Osteoblast (primary cell): ENCODE data around the gene ADRM1. TPM values are rescaled to one million over a fixed set of nuclear protein-coding genes. Genes with fewer than 3 reads are reported as not detected.

Source experiments
- DNase-seq: peaks from one replicate; pipeline ENCODE4 v3.0.0; 2011; ENCODE audit warnings: low spot score, mixed read lengths; ENCODE audit not compliant: insufficient read length; ENCODE audit errors: missing footprints
- H2AFZ ChIP-seq: 2 replicates; pipeline ENCODE4 v1.6.0; 2011; ENCODE audit warnings: mild to moderate bottlenecking, low read length
- H3K27ac ChIP-seq: 2 replicates; pipeline ENCODE4 v1.5.1; 2011; ENCODE audit warnings: mild to moderate bottlenecking, low read depth, low read length, moderate library complexity
- H3K27me3 ChIP-seq: 2 replicates; pipeline ENCODE4 v1.6.0; 2012; ENCODE audit warnings: mild to moderate bottlenecking, control low read depth, inconsistent platforms, low read length, moderate library complexity; ENCODE audit not compliant: insufficient read depth
- H3K36me3 ChIP-seq: 2 replicates; pipeline ENCODE4 v1.5.1; 2011; ENCODE audit warnings: mild to moderate bottlenecking, low read length, control low read depth, moderate library complexity; ENCODE audit not compliant: insufficient read depth
- H3K4me1 ChIP-seq: 2 replicates; pipeline ENCODE4 v1.5.1; 2011; ENCODE audit warnings: mild to moderate bottlenecking, low read length, control low read depth, moderate library complexity; ENCODE audit not compliant: insufficient read depth
- H3K4me2 ChIP-seq: 2 replicates; pipeline ENCODE4 v1.6.0; 2011; ENCODE audit warnings: mild to moderate bottlenecking, low read length; ENCODE audit not compliant: insufficient read depth
- H3K4me3 ChIP-seq: fragments of 200-600 bp; sonication (generic); 3 replicates; pipeline ENCODE4 v1.5.1; 2012; ENCODE audit warnings: mild to moderate bottlenecking, low read length, inconsistent platforms; ENCODE audit not compliant: insufficient read depth
- H3K79me2 ChIP-seq: 2 replicates; pipeline ENCODE4 v1.6.0; 2012; ENCODE audit warnings: mild to moderate bottlenecking, low read length, control low read depth, inconsistent platforms; ENCODE audit not compliant: insufficient read depth
- H3K9me3 ChIP-seq: 2 replicates; pipeline ENCODE4 v1.5.1; 2011; ENCODE audit warnings: low read depth, low read length, control low read depth
- H4K20me1 ChIP-seq: 2 replicates; pipeline ENCODE4 v1.6.0; 2012; ENCODE audit warnings: mild to moderate bottlenecking, low read length, control low read depth; ENCODE audit not compliant: insufficient read depth
- total RNA-seq: library from RNA; depleted of rRNA; stranded (reverse); fragments of >200 nt; gene quantifications from 2 replicates; pipeline ENCODE4 v1.2.3, GENCODE V29; 2012
- TF ChIP-seq, protein P1 (sequence below): IDR thresholded peaks from 2 replicates; pipeline ENCODE4 v1.5.1; 2011; ENCODE audit warnings: mild to moderate bottlenecking, low read depth, low read length, moderate library complexity; ENCODE audit errors: extremely low read depth

Gene ADRM1
- total RNA-seq, 1 donor, result 103 TPM

DNA sequence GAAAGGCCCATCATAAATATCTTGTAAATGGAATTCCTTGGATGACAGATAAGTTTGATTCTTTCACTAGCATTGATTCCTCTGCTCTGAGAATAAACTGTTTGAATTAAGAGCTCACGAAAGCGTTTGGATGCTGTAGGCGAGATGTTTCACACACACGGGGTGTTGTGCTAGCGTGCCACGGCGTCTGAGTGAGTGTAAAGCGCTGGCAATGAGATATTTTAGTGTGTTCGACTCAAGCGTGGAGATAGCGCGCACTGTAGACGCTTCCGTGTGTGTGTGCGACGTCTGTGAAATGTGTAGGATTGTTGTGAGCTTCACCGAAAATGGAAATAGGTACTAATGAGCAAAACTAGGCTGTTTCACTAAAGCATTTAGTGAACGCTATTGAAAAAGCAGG, 29.4 kb upstream of the ADRM1 start:
- H4K20me1 ChIP-seq, result peaks cover 21% of the 10 kb centered on the region
- TF ChIP-seq, protein P1, sequence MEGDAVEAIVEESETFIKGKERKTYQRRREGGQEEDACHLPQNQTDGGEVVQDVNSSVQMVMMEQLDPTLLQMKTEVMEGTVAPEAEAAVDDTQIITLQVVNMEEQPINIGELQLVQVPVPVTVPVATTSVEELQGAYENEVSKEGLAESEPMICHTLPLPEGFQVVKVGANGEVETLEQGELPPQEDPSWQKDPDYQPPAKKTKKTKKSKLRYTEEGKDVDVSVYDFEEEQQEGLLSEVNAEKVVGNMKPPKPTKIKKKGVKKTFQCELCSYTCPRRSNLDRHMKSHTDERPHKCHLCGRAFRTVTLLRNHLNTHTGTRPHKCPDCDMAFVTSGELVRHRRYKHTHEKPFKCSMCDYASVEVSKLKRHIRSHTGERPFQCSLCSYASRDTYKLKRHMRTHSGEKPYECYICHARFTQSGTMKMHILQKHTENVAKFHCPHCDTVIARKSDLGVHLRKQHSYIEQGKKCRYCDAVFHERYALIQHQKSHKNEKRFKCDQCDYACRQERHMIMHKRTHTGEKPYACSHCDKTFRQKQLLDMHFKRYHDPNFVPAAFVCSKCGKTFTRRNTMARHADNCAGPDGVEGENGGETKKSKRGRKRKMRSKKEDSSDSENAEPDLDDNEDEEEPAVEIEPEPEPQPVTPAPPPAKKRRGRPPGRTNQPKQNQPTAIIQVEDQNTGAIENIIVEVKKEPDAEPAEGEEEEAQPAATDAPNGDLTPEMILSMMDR, result no peak
- peak; percentile 30 for DNase-seq
- H3K36me3 ChIP-seq, result peaks cover 17% of the 10 kb centered on the region
- no peaks in the 10 kb centered on the region for H3K9me3 ChIP-seq
- H3K27me3 ChIP-seq, result no peaks in the 10 kb centered on the region
- no peaks in the 10 kb centered on the region for H3K4me1 ChIP-seq
- H3K27ac ChIP-seq, result no peak overlapping the region
- peaks cover 2% of the 10 kb centered on the region for H3K79me2 ChIP-seq
- H2AFZ ChIP-seq, result no peak overlapping the region
- no peak overlapping the region for H3K4me2 ChIP-seq
- no peak overlapping the region for H3K4me3 ChIP-seq

DNA sequence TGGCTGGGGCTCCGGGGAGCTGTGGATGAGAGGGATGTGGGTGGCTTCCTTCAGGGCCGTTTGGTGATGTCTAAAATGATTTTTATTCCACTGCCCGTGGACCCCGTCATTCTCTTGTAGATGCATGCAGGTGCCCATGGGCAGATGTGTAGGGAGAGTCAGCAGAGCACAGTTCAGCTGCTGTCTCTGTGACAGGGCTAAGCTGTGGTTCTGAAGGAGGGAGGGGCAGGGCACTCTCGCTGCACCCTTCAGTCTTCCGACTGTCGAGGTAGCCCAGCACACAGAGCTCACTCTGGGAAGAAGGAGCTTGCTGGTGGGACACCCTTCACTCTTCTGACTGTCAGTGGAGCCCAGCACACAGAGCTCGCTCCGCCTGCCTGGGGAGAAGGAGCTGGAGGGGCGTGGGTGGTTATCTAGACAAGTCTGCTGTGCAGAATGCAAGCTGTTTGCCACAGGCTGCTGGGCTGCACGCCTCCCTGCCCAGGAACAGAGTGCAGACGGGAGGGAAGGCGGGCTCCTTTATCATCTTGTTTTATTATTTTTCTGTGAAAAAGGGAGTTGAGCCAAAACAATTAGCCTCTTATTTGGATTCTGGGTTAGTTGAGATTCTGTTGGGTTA, 28.4 kb upstream of the ADRM1 start:
- H3K4me3 ChIP-seq, result no peak overlapping the region
- H3K79me2 ChIP-seq, result peaks cover 2% of the 10 kb centered on the region
- H3K27ac ChIP-seq, result no peak overlapping the region
- DNase-seq, result peak; percentile 43
- no peak overlapping the region for H2AFZ ChIP-seq
- TF ChIP-seq, protein P1, result no peak
- H3K9me3 ChIP-seq, result no peaks in the 10 kb centered on the region
- H3K4me1 ChIP-seq, result no peaks in the 10 kb centered on the region
- no peak overlapping the region for H3K4me2 ChIP-seq
- no peaks in the 10 kb centered on the region for H3K27me3 ChIP-seq
- H3K36me3 ChIP-seq, result peaks cover 21% of the 10 kb centered on the region
- peaks cover 18% of the 10 kb centered on the region for H4K20me1 ChIP-seq

DNA sequence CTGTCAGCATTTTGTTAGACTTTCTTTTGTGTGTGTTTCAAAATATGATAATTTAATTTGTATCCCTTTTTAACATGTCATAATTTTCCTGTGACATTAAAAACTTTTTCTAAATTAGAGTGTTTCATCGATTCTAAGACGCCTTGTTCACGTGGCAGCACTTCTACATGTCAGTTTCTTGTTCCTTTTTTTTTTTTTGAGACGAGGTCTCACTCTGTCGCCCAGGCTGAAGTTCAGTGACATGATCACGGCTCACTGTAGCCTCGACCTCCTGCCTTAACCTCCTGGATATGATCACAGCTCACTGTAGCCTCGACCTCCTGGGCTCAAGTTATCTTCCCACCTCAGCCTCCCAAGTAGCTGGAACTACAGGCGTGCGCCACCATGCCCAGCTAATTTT, 27.6 kb upstream of the ADRM1 start:
- no peaks in the 10 kb centered on the region for H3K79me2 ChIP-seq
- H2AFZ ChIP-seq, result no peak overlapping the region
- TF ChIP-seq, protein P1, result no peak
- H3K9me3 ChIP-seq, result no peaks in the 10 kb centered on the region
- no peak overlapping the region for H3K4me2 ChIP-seq
- DNase-seq, result peak; percentile 23
- H4K20me1 ChIP-seq, result peaks cover 14% of the 10 kb centered on the region
- H3K27me3 ChIP-seq, result no peaks in the 10 kb centered on the region
- no peak overlapping the region for H3K27ac ChIP-seq
- H3K4me1 ChIP-seq, result no peaks in the 10 kb centered on the region
- no peak overlapping the region for H3K4me3 ChIP-seq
- peaks cover 29% of the 10 kb centered on the region for H3K36me3 ChIP-seq

DNA sequence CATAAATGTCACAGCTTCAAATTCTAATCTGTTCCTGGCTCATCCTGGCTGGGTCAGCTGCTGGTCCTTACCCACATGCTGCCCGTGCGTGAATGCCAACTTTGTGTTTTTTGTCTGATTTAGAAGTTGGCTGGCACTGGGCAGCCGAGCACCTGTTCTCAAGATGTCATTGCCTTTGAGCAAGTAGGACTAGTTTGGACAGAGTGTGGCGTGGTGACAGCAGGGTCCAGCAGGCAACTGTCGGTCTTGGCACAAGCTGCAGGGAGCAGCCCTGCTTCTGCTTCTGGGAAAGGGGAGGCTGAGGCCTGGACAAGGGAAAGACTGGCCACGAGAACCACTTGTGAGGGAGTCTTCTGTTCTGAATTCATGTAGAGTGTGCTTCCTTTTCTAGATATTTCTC, 26.4 kb upstream of the ADRM1 start:
- Histone ChIP-seq H3K27ac (no peak overlapping the region), H3K4me1 (no peaks in the 10 kb centered on the region), H3K79me2 (no peaks in the 10 kb centered on the region), H3K4me3 (no peak overlapping the region), H3K27me3 (no peaks in the 10 kb centered on the region), H2AFZ (no peak overlapping the region), H3K36me3 (peaks cover 41% of the 10 kb centered on the region), H3K4me2 (no peak overlapping the region), H3K9me3 (no peaks in the 10 kb centered on the region), H4K20me1 (peaks cover 14% of the 10 kb centered on the region)
- DNase-seq, result peak; percentile 84
- TF ChIP-seq, protein P1, result no peak
